T-cell (primary cell): ENCODE results near the gene POMC. TPM values are rescaled to one million over a fixed set of nuclear protein-coding genes. Genes with fewer than 3 reads are reported as not detected.

Experiments
- ATAC-seq, 4 experiments: fragments of 200-7000 bp in 3 of 4; fragments of 150-1000 bp in 1 of 4; cut with Tn5 transposase; replicated peaks in 1 of 4; 1 replicate in 3 of 4; 2 replicates in 1 of 4; pipeline ENCODE4 v1.10.0; 2021; ENCODE audit warnings: moderate library complexity in 3 of 4, mild to moderate bottlenecking in 2 of 4, moderate number of reproducible peaks in 1 of 4
- CTCF ChIA-PET, 2 donors: fragments of 300-600 bp; sonication (Branson Sonifier 250); formaldehyde crosslinking; loops; one replicate each; lab custom pipeline; 2022; ENCODE audit warnings: antibody characterized with exemption in 2 of 2; lab: Charles Lee
- POLR2A ChIA-PET, 2 donors: fragments of 300-600 bp; sonication (Branson Sonifier 250); formaldehyde crosslinking; loops; one replicate each; lab custom pipeline; 2022; ENCODE audit warnings: antibody characterized with exemption in 2 of 2; lab: Charles Lee
- DNase-seq, 35 experiments: peaks; one replicate each; pipeline versions ENCODE4 v3.0.0 to v3.0.0-alpha.2; 2013 to 2023
- H3K27ac ChIP-seq: one replicate; pipeline ENCODE4 v1.5.1; 2013; ENCODE audit warnings: low read length
- H3K27me3 ChIP-seq, 2 experiments: replicated peaks in 1 of 2; 1 replicate in 1 of 2; 2 replicates in 1 of 2; pipeline versions ENCODE4 v1.6.1 to v1.7.0; 2013; ENCODE audit warnings: low read length in 1 of 2, mixed read lengths in 1 of 2; ENCODE audit not compliant: control insufficient read depth in 2 of 2, insufficient read depth in 2 of 2; ENCODE audit errors: extremely low read depth in 1 of 2
- H3K36me3 ChIP-seq, 2 donors: 1 replicate in 1 of 2; 2 replicates in 1 of 2; pipeline versions ENCODE4 v1.6.1 to v1.7.0; 2013; ENCODE audit warnings: low read length in 1 of 2; ENCODE audit not compliant: control insufficient read depth in 2 of 2, insufficient read depth in 1 of 2; ENCODE audit errors: extremely low read depth in 1 of 2
- H3K4me1 ChIP-seq, 2 experiments: 1 replicate in 1 of 2; 2 replicates in 1 of 2; pipeline versions ENCODE4 v1.6.1 to v1.7.0; 2013; ENCODE audit warnings: low read length in 2 of 2, mixed read lengths in 1 of 2; ENCODE audit not compliant: insufficient read depth in 2 of 2, control insufficient read depth in 1 of 2; ENCODE audit errors: extremely low read depth in 1 of 2
- H3K4me3 ChIP-seq, 2 donors: 1 replicate in 1 of 2; 2 replicates in 1 of 2; pipeline versions ENCODE4 v1.5.1 to v1.7.0; 2013; ENCODE audit warnings: mild to moderate bottlenecking in 2 of 2, low read length in 1 of 2, moderate library complexity in 1 of 2; ENCODE audit not compliant: control insufficient read depth in 1 of 2; ENCODE audit errors: extremely low read depth in 1 of 2
- H3K9me3 ChIP-seq: 2 replicates; pipeline ENCODE4 v1.7.0; 2013
- H3K27ac Mint-ChIP-seq, 2 donors: one replicate each; pipeline ENCODE4 v1.8.0; 2020 to 2021; ENCODE audit warnings: mild to moderate bottlenecking in 2 of 2, mixed read lengths in 2 of 2
- H3K27me3 Mint-ChIP-seq, 2 donors: one replicate each; pipeline ENCODE4 v1.8.0; 2021 to 2022; ENCODE audit warnings: mixed read lengths in 2 of 2
- H3K36me3 Mint-ChIP-seq: one replicate; pipeline ENCODE4 v1.8.0; 2021; ENCODE audit warnings: mixed read lengths
- H3K4me1 Mint-ChIP-seq, 3 donors: one replicate each; pipeline ENCODE4 v1.8.0; 2020 to 2022; ENCODE audit warnings: mixed read lengths in 3 of 3, mild to moderate bottlenecking in 1 of 3
- H3K4me3 Mint-ChIP-seq, 3 donors: one replicate each; pipeline ENCODE4 v1.8.0; 2020 to 2022; ENCODE audit warnings: mild to moderate bottlenecking in 3 of 3, mixed read lengths in 3 of 3, moderate library complexity in 3 of 3
- H3K9me3 Mint-ChIP-seq, 3 donors: one replicate each; pipeline ENCODE4 v1.8.0; 2020 to 2022; ENCODE audit warnings: mixed read lengths in 3 of 3
- WGBS: methylation state at CpG from one replicate; pipeline ENCODE4 v1.1.5; 2013; ENCODE audit warnings: missing lambda C conversion rate; ENCODE audit not compliant: insufficient coverage; 5-methylcytosine and 5-hydroxymethylcytosine counted together
- total RNA-seq, 35 experiments: library from RNA in 6 of 35; stranded (reverse) in 6 of 35; fragments of 120-200 nt in 1 of 35; gene quantifications; one replicate each; pipeline versions ENCODE4 v1.2.1 to v1.2.4 and lab custom pipeline; 2013 to 2026

Gene POMC
- total RNA-seq, 5 donors from 2014 or later (not counting 1 experiment from before 2014, with no cell fraction given), result 2.4 to 7.5 (median 4.8) TPM

DNA sequence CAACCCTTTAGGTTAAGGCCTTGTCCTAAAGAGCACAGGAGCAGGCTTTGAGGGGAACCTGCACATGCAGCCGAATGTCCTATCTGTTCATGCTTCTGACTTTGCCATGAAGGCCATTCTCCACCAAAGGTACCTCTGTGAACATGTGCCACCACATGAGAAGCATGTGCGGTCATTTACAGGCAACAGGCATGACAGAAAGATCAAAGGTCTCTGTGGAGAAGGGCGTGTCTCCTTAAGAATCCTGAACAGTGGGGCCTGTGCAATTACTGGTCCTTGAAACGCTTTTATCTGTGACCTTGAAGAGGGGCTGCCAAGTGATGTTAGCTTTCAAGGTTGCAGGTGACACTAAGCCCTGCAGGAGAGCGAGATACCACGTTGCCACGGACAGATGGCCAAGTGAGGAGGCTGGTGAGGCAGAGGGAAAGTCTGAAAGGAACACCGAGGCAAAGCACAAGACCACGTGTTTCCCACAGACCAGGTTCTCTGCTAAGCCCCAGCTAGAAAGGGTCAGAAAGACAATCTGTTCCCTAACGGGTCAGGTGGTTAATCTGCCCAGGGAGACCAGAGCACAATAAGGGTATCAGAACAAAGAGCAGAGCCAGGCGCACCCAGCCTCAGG, 19.5 kb upstream of the POMC start:
- ATAC-seq (no peak), DNase-seq (no peak)
- Mint-ChIP-seq H3K27me3 (peaks cover 2 to 4% of the 10 kb centered on the region in 2 donors), H3K36me3 (no peaks in the 10 kb centered on the region), H3K4me3 (no peak overlapping the region), H3K27ac (no peak overlapping the region), H3K4me1 (no peaks in the 10 kb centered on the region), H3K9me3 (no peaks in the 10 kb centered on the region)
- no peaks in the 10 kb centered on the region for H3K9me3 ChIP-seq
- no peak overlapping the region for H3K27ac ChIP-seq
- POLR2A ChIA-PET, result no interaction called here
- H3K4me3 ChIP-seq, result no peak overlapping the region
- peaks cover 0 to 3% of the 10 kb centered on the region in 2 experiments for H3K27me3 ChIP-seq
- CTCF ChIA-PET, result no interaction called here
- H3K4me1 ChIP-seq, result no peaks in the 10 kb centered on the region
- WGBS, result 67% methylated on average over 7 of the region's 11 CpGs
- H3K36me3 ChIP-seq, result no peaks in the 10 kb centered on the region

GRCh38 chr2:25184254-25184653, 15.9 kb upstream of the POMC start:
- H3K36me3 Mint-ChIP-seq, result no peaks in the 10 kb centered on the region
- DNase-seq, result no peak
- Histone ChIP-seq H3K36me3 (no peaks in the 10 kb centered on the region), H3K4me3 (no peak overlapping the region), H3K27me3 (peaks cover 0 to 8% of the 10 kb centered on the region in 2 experiments), H3K9me3 (no peaks in the 10 kb centered on the region), H3K4me1 (no peaks in the 10 kb centered on the region), H3K27ac (no peak overlapping the region)
- 64% methylated on average over 5 of the region's 5 CpGs for WGBS
- no peaks in the 10 kb centered on the region for H3K4me1 Mint-ChIP-seq
- ChIA-PET POLR2A (interaction anchor here in 1 of 2 donors (0.6 kb wide), 1 partner anchor 18 kb away, joined by 4 read pairs; no protein-coding TSS in a partner anchor), CTCF (no interaction called here)
- ATAC-seq, result no peak
- H3K27ac Mint-ChIP-seq, result no peak overlapping the region
- H3K27me3 Mint-ChIP-seq, result peaks cover 4 to 6% of the 10 kb centered on the region in 2 donors
- H3K9me3 Mint-ChIP-seq, result no peaks in the 10 kb centered on the region
- H3K4me3 Mint-ChIP-seq, result no peak overlapping the region

DNA sequence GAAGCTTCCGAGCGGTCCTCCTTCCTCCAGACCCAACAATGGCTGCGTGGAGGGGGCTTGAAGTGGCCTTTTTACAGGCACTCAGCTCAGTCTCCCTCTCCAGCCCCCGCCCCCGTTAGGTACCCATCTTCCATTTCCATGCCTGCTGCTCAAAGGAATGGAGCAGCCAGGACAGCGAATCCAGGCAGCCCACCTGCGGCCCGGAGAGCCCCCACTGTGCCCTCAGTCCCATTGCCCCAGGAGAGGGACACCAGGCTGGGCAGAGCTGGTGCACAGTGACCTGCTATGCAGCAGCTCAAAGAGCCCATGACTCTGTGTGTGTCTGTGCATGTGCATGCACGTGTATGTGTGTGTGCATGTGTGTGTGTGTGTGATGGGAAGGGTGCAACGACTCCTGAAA, 10.6 kb upstream of the POMC start:
- peaks cover 0 to 23% of the 10 kb centered on the region in 2 experiments for H3K27me3 ChIP-seq
- Mint-ChIP-seq H3K9me3 (no peaks in the 10 kb centered on the region), H3K36me3 (no peaks in the 10 kb centered on the region), H3K27me3 (peaks cover 20 to 21% of the 10 kb centered on the region in 2 donors), H3K4me1 (no peaks in the 10 kb centered on the region), H3K4me3 (no peak overlapping the region), H3K27ac (no peak overlapping the region)
- no peaks in the 10 kb centered on the region for H3K4me1 ChIP-seq
- no peaks in the 10 kb centered on the region for H3K36me3 ChIP-seq
- no peak overlapping the region for H3K4me3 ChIP-seq
- 81% methylated on average over 9 of the region's 10 CpGs for WGBS
- ATAC-seq (no peak), DNase-seq (no peak)
- no peaks in the 10 kb centered on the region for H3K9me3 ChIP-seq
- H3K27ac ChIP-seq, result no peak overlapping the region
- ChIA-PET CTCF (interaction anchor here in 1 of 2 donors (0.5 kb wide), 1 partner anchor 303 kb away, joined by 3 read pairs; no protein-coding TSS in a partner anchor), POLR2A (no interaction called here)

- 94% methylated on average over 4 of the region's 8 CpGs for WGBS
- H3K9me3 Mint-ChIP-seq, result no peaks in the 10 kb centered on the region
- Histone ChIP-seq H3K27ac (no peak overlapping the region), H3K27me3 (peaks cover 0 to 30% of the 10 kb centered on the region in 2 experiments), H3K36me3 (no peaks in the 10 kb centered on the region), H3K4me3 (no peak overlapping the region), H3K4me1 (no peaks in the 10 kb centered on the region), H3K9me3 (no peaks in the 10 kb centered on the region)
- DNase-seq (no peak), ATAC-seq (no peak)
- H3K27me3 Mint-ChIP-seq, result peaks cover 28 to 30% of the 10 kb centered on the region in 2 donors
- peaks cover 0 to 6% (median 1%) of the 10 kb centered on the region in 3 donors for H3K4me1 Mint-ChIP-seq
- no peak overlapping the region for H3K27ac Mint-ChIP-seq
- CTCF ChIA-PET, result interaction anchor here in 1 of 2 donors (0.6 kb wide), 1 partner anchor 19 kb away, joined by 4 read pairs; no protein-coding TSS in a partner anchor
- H3K36me3 Mint-ChIP-seq, result no peaks in the 10 kb centered on the region
- H3K4me3 Mint-ChIP-seq, result no peak overlapping the region
- POLR2A ChIA-PET, result no interaction called here
Observed at GRCh38 chr2:25177211-25177611, 8.8 kb upstream of the POMC start.

DNA sequence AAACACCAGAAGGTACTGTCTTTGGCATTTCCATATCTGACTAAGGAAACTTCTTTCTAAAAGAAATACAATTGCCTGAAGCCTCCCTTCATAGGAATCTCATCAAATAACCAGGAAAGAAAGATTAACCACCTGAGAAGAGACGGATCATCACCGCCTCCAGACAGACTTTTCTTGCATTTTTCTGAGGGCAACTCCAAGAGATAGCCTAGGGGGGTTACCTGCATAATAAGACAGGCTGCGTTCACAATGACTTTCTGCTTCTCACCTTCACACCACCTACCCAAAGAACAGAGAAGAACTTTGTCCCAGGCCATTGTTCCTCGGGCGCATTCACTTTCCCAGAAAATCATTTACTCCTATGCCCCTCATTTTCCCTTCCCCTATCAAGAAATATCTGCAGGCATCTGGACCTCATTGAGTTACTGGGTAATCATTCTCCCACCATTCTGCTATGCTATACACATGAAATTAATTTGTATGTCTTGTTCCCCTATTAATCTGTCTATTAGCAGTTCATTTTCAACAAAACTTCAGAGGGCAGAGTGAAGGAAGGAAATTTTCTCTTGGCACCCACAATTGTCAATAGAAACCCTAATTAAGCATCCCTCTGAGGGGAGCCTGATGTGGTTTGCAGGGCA, 8.3 kb upstream of the POMC start:
- no peak overlapping the region for H3K27ac Mint-ChIP-seq
- no peaks in the 10 kb centered on the region for H3K36me3 ChIP-seq
- no peak for DNase-seq
- H3K27ac ChIP-seq, result no peak overlapping the region
- peaks cover 0 to 30% of the 10 kb centered on the region in 2 experiments for H3K27me3 ChIP-seq
- 93% methylated on average over 3 of the region's 5 CpGs for WGBS
- H3K4me1 Mint-ChIP-seq, result peaks cover 0 to 6% (median 1%) of the 10 kb centered on the region in 3 donors
- no peaks in the 10 kb centered on the region for H3K9me3 Mint-ChIP-seq
- H3K4me1 ChIP-seq, result no peaks in the 10 kb centered on the region
- POLR2A ChIA-PET, result no interaction called here
- CTCF ChIA-PET, result no interaction called here
- no peak overlapping the region for H3K4me3 ChIP-seq
- no peaks in the 10 kb centered on the region for H3K9me3 ChIP-seq
- H3K36me3 Mint-ChIP-seq, result no peaks in the 10 kb centered on the region
- peaks cover 28 to 32% of the 10 kb centered on the region in 2 donors for H3K27me3 Mint-ChIP-seq
- no peak overlapping the region for H3K4me3 Mint-ChIP-seq
- no peak for ATAC-seq

GRCh38 chr2:25176138-25176537, 7.8 kb upstream of the POMC start:
- POLR2A ChIA-PET, result no interaction called here
- peaks cover 0 to 27% of the 10 kb centered on the region in 2 experiments for H3K27me3 ChIP-seq
- Mint-ChIP-seq H3K27me3 (peaks cover 31 to 32% of the 10 kb centered on the region in 2 donors), H3K36me3 (no peaks in the 10 kb centered on the region), H3K9me3 (no peaks in the 10 kb centered on the region), H3K4me1 (peaks cover 0 to 6% (median 1%) of the 10 kb centered on the region in 3 donors), H3K27ac (no peak overlapping the region), H3K4me3 (no peak overlapping the region)
- DNase-seq (no peak), ATAC-seq (no peak)
- H3K4me3 ChIP-seq, result no peak overlapping the region
- H3K4me1 ChIP-seq, result no peaks in the 10 kb centered on the region
- H3K36me3 ChIP-seq, result no peaks in the 10 kb centered on the region
- no peaks in the 10 kb centered on the region for H3K9me3 ChIP-seq
- no peak overlapping the region for H3K27ac ChIP-seq
- 58% methylated on average over 3 of the region's 6 CpGs for WGBS
- CTCF ChIA-PET, result no interaction called here
